Esophagus squamous epithelium (tissue), 4 donors: ENCODE results near the gene AP4B1.

Experiments
- POLR2A ChIP-seq, 4 donors: fragments of 450-650 bp; IDR thresholded peaks; one replicate each; pipeline ENCODE4 v1.6.1; 2017; ENCODE audit warnings: antibody characterized with exemption in 4 of 4, mild to moderate bottlenecking in 4 of 4, moderate library complexity in 3 of 4
- TF ChIP-seq, protein P1 (sequence below), 6 experiments: fragments of 450-650 bp in 4 of 6; fragments of 200-600 bp in 2 of 6; sonication (generic) in 2 of 6; IDR thresholded peaks; one replicate each; pipeline ENCODE4 v1.5.1; 2016 to 2019; ENCODE audit warnings: antibody characterized with exemption in 6 of 6, mild to moderate bottlenecking in 4 of 6, moderate library complexity in 4 of 6

DNA sequence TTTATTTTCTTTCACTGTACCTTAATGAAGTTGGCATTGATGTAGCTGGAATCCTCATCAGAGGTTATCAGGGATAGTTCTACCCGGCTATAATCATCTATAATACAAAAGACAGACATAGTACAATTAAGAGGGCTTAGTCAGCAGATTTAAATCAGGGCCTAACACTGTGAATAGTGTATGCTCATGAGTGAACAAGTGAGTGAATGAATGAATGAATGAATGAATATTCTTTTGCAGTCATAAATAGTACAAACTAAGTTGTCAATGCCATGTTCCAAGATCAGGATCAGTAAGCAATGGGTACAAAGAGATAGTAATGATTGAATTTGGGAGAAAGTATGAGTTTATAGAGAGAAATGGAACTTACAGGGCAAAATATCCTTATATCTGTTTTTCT, 45.6 kb downstream of the AP4B1 start:
- TF ChIP-seq, protein P1, sequence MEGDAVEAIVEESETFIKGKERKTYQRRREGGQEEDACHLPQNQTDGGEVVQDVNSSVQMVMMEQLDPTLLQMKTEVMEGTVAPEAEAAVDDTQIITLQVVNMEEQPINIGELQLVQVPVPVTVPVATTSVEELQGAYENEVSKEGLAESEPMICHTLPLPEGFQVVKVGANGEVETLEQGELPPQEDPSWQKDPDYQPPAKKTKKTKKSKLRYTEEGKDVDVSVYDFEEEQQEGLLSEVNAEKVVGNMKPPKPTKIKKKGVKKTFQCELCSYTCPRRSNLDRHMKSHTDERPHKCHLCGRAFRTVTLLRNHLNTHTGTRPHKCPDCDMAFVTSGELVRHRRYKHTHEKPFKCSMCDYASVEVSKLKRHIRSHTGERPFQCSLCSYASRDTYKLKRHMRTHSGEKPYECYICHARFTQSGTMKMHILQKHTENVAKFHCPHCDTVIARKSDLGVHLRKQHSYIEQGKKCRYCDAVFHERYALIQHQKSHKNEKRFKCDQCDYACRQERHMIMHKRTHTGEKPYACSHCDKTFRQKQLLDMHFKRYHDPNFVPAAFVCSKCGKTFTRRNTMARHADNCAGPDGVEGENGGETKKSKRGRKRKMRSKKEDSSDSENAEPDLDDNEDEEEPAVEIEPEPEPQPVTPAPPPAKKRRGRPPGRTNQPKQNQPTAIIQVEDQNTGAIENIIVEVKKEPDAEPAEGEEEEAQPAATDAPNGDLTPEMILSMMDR (IDR thresholded peaks at IDR 0.05) = no peak
- TF ChIP-seq POLR2A (IDR thresholded peaks at IDR 0.05) = no peak
